HG03520 (cell line): ENCODE data around the gene DERA.

ENCODE experiments used
- ATAC-seq: cut with Tn5 transposase; IDR thresholded peaks from one replicate; pipeline ENCODE4 v1.9.1; 2021; ENCODE audit warnings: mild to moderate bottlenecking, moderate library complexity; ENCODE audit not compliant: unreplicated experiment

Gene DERA

GRCh38 chr12:16063726-16064125 lies 152.6 kb downstream of the DERA start:
- no peak for ATAC-seq

- no peak for ATAC-seq
These were observed 159.0 kb downstream of the DERA start for GRCh38 chr12:16070113-16070512.

DNA sequence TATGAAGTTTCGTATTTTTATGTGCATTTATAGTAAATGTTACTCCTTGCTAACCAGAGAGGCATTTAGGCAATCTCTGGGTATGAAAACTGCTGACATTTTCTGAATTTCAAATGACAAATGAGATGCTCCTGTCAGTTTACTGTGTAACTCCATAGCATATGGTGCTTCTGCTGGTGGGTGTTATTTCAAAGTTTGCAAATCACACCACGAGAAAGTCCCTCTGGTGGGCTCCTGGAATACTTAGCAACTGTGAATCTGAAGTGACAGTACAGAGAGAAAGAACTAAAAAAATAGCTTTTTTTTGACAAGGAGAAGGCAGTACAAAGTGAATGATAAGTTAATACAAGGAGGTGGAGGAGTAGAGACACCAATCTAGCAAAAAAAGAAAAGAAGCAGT lies 161.5 kb downstream of the DERA start:
- no peak for ATAC-seq

- ATAC-seq, result no peak
These were observed 163.8 kb downstream of the DERA start for GRCh38 chr12:16074894-16075293.

- ATAC-seq, result no peak
These were observed 164.8 kb downstream of the DERA start for GRCh38 chr12:16075887-16076286.

GRCh38 chr12:16076557-16076956 lies 165.4 kb downstream of the DERA start:
- ATAC-seq, result no peak

DNA sequence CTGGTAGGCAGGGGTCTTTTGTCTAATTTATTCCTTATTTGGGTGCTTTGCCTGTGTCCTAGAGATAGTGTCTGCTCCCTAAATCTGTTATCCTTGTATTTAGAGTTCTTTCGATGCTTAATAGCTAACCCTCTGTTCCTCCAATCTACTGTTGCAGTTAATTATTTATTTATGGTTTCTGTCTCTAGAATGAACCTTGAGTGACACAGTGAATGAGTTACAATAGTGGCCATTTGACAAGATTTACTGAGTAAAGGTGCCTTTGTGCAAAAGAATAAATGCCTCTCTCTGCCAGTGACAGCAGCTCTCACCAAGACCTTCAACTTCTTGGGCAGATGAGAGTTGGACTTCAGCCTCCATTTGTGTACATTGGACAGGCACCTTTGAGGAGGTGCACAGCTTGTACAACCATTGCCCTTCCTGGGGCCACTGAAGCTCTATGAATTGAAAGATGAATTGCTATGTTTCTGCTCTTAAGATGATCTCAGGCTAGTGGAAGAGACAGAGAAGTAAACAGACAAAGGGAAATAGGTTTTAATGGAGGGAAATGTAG lies 165.9 kb downstream of the DERA start:
- no peak for ATAC-seq

- no peak for ATAC-seq
These were observed 175.3 kb downstream of the DERA start for GRCh38 chr12:16086462-16086861.

- ATAC-seq, result no peak
These were observed 175.8 kb downstream of the DERA start for GRCh38 chr12:16086942-16087341.
